HG03354 (cell line): ENCODE results near the gene MAP4K1.
A peak's percentile ranks its signal among the peaks of the same experiment; 100 is the strongest.
"Not testable (repeated sequence)": the region's sequence is repeated elsewhere in the genome, so short reads cannot be mapped to it uniquely, and the experiment has no call there.

ENCODE experiments used
- ATAC-seq: cut with Tn5 transposase; IDR thresholded peaks from one replicate; pipeline ENCODE4 v1.9.1; 2021; ENCODE audit warnings: mild to moderate bottlenecking; ENCODE audit not compliant: unreplicated experiment, poor library complexity, severe bottlenecking

The MAP4K1 gene

DNA sequence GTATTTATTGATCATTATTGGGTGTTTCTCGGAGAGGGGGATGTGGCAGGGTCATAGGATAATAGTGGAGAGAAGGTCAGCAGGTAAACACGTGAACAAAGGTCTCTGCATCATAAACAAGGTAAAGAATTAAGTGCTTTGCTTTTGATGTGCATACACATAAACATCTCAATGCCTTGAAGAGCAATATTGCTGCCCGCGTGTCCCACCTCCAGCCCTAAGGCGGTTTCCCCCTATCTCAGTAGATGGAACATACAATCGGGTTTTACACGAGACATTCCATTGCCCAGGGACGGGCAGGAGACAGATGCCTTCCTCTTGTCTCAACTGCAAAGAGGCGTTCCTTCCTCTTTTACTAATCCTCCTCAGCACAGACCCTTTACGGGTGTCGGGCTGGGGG is 13.5 kb upstream of the MAP4K1 start:
- ATAC-seq = not testable (repeated sequence)

GRCh38 chr19:38629568-38629967 is 11.8 kb upstream of the MAP4K1 start:
- ATAC-seq = no peak

DNA sequence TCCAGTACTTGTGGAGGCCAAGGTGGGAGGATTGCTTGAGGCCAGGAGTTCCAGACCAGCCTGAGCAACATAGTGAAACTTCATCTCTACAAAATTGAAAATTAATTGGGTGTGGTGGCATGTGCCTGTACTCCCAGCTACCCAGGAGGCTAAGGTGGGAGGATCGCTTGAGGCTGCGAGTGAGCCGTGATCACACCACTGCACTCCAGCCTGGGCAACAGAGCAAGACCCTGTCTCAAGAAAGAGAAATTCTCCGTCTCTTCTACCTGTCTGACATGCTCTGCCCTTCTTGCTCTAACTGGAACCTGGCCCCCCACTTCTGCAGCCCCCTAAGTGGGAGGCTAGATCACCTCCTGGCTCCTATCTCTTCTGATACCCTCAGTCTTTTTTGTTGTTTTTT is 8.6 kb upstream of the MAP4K1 start:
- no peak for ATAC-seq

DNA sequence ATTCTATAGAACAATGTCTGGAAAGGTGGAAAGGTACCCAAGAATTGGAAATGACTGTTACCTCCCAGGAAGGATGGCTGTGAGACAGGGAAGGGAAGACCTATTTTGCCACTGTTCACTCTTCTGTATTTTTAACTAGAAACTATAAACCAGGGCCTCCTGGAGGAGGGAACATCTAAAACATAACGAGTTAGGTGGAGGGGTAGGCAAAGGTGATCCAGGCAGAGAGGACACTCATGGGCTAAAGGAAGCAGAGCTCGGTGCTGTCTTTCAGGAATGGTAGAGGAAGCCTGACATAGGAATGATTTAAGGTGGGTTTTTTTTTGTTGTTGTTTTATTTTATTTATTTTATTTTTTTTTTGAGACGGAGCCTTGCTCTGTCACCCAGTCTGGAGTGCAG is 7.1 kb upstream of the MAP4K1 start:
- ATAC-seq = no peak

DNA sequence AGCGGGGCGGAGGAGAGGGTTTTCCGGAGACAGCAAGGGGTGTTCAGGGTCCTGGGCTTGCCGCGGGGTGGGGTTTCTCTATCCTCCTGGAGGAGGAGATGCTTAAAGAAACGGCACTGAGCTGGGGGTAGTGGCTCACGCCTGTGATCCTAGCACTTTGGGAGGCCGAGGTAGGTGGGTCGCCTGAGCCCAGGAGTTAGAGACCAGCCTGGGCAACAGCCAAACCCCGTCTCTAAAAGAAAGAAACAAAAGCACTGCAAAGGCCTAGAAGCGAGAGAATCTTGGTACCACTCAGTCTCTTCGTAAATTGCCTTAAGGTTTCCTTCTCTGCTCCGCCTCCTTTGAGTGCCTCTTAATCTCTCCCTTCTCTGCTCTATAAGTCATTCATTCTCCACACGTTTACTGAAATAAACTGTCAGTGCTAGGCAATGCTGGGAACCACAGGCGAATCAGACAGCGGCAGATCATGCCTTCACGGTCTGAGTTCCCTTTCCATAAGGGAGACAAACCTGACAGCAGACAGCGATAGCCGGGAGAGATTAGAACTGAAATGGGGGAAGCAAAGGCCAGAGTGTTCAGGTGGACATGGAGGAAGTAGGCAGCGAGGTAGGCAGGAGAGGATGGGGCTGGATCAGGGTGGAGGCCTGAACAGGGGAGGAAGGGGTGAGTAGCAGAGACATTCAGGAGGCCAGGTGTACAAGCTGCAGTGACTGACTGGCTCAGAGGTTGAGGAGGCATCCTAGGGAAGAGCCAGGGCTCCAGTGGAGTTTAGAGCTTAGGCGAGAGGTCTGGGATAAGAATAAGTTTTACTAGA is 1.8 kb upstream of the MAP4K1 start:
- no peak for ATAC-seq

DNA sequence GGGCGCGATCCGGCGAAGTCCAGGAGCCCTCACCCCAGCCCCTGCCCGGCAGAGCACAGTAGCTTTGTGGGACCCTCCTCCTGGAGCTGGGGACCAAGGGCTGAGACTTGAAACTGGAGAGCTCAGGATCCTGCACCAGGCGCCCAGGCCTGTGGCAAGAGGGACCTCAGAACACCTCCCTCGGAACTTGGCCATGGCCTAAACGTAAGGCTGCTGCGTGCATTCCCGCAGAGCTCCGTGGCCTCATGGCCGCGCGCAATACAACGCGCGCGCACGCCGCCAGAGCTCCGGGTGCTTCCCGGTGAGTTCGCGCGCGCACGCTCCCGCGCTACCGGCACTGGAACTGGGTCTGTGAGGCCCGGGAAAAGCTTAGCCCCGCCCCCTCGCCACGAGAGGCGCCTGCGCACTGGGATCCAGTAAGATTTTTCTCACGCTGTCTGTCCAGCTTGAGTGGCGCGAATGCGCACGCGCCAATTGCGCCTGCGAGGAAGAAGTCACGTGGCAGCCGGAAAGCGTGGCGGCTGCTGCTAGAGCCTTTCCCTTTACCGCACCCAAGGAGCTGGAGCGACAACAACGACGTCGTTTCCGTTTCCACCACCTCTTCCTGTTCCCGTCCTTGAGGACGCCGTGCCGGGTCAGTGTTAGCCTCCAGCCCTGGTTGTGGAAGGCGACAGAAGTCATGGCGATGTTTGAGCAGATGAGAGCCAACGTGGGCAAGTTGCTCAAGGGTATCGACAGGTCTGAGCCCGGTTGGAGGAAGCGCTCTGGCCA is 1.0 kb upstream of the MAP4K1 start, which contains the start of gene EIF3K:
Gene EIF3K, plus strand, starts transcription at position 599 of the 771 bp plus-strand sequence. Its CDS starts 81 bp downstream, at position 680.
- peak; percentile 57 for ATAC-seq

DNA sequence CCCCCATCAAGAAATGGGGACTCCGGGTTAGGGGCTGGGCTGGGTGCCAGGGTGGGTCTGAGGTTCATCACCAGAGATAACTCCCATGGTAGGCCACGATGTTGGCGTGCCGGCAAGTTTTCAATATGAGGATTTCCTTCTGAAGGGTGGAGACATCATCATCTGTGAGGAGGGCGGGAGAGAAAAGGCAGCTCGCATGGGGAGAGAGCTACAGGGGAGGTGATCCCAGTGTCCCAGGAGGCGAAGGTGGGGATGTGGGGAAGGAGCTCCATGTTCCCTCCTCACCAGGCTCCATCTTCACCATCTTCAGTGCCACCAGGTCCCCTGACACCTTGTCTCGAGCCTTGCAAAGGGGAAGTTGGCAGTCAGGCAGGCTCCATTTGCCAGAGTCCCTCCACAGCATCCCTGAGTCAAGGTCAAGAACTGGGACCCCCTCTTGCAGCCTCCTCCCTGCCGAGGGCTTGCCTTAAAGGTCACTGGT is 430 bp downstream of the MAP4K1 start:
- ATAC-seq = no peak

GRCh38 chr19:38616265-38616664 is 1.5 kb downstream of the MAP4K1 start:
- ATAC-seq = no peak

DNA sequence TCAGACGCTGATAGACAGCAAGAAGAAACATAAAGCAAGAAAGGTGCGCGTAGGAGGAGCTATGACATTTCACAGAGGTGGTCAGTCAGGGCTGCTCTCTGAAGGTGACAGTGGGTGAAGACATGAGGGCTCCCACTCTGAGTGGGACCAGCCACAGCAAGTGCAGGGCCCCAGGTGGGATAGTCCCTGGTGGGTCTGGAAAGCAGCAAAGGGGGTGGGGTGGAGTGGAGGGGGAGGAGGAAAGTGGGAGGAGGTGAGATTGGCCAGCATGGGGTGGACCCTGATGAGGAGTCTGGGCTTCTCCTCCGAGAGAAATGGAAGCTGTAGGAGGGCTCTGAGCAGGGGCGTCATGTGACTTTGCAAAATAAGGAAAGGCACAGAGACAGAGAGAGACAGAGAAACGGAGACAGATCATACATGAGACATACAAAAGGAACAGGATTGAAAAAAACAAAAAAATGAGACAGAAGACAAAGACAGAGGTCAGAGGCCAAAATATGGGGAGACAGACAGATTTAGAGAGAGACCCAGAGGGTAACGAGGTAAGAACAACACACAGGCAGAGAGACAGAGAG is 2.7 kb downstream of the MAP4K1 start:
- ATAC-seq = no peak

GRCh38 chr19:38614289-38614688 is 3.5 kb downstream of the MAP4K1 start:
- ATAC-seq = no peak

GRCh38 chr19:38606131-38606530 is 11.6 kb downstream of the MAP4K1 start:
- no peak for ATAC-seq

GRCh38 chr19:38602856-38603255 is 14.9 kb downstream of the MAP4K1 start:
- ATAC-seq = not testable (repeated sequence)

DNA sequence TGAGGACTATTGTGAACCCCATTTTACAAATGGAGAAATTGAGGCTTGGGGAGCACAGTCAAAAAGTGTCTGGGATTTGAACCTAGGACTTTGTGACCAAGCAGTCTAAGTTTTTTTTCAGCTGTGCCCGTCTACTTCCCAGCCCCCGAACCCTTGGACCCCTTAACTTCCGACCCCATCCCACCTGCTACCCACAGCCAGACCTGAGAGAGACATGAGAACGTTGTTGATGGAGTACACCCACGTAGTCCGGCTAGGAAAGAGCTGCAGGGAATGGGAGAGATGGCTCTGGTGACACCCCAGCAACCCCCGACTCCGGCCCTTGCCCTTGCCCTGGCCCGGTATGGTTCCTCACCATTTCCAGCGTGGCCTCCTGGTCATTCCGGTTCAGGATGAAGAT is 18.0 kb downstream of the MAP4K1 start:
- ATAC-seq = no peak

GRCh38 chr19:38597075-38597474 is 20.7 kb downstream of the MAP4K1 start:
- no peak for ATAC-seq

GRCh38 chr19:38596057-38596981 is 21.4 kb downstream of the MAP4K1 start:
- ATAC-seq = no peak

GRCh38 chr19:38592940-38593339 is 24.8 kb downstream of the MAP4K1 start:
- ATAC-seq = no peak

DNA sequence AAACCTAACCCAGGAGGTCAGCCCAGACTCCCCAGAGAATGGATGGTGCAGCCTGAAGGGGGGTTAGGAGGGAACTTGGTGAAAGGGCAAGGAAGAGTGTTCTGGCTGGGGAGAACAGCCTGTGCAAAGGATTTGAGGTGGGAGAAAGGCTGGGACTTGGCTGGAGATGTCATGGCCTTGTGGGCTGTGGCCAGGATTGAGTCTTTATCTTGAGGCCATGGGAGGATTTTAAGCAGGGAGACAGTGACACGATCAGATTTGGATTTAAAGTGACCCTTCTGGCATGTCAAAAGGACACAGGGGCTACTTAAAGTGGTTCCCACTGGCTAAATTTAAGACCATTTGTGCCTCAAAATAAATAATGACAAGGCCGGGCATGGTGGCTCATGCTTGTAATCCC is 29.7 kb downstream of the MAP4K1 start:
- ATAC-seq = no peak

- ATAC-seq = no peak
These were observed 30.2 kb downstream of the MAP4K1 start for GRCh38 chr19:38587562-38587961.

DNA sequence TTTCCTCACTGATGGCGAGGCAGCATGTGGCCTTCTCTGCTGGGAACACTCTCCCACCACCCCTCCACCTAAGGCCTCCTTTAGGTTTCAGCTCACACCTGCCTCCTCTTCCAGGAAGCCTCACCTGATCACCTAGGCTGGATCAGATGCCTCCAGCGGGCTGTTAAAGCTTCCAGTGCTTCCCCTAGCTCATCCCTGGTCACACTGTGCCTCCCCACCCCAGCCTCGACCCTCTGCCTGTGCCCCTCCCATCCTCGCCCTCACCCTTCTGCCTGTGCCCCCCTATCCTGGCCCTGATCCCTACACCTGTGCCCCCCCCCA is 33.8 kb downstream of the MAP4K1 start:
- no peak for ATAC-seq
